Tibial nerve (tissue), 4 donors: Measurements from ENCODE around the gene AOPEP.

Experiments used
- EP300 ChIP-seq, 2 donors: sonication (generic); formaldehyde crosslinking; IDR thresholded peaks; one replicate each; pipeline ENCODE4 v1.6.1; 2017; ENCODE audit warnings: antibody characterized with exemption in 2 of 2, mild to moderate bottlenecking in 1 of 2
- TF ChIP-seq, protein P1 (sequence below), 5 experiments: fragments of 200-600 bp in 3 of 5; fragments of 450-650 bp in 2 of 5; sonication (generic) in 3 of 5; IDR thresholded peaks; one replicate each; pipeline ENCODE4 v1.5.1; 2016 to 2019; ENCODE audit warnings: antibody characterized with exemption in 5 of 5, mild to moderate bottlenecking in 3 of 5, moderate library complexity in 2 of 5

DNA sequence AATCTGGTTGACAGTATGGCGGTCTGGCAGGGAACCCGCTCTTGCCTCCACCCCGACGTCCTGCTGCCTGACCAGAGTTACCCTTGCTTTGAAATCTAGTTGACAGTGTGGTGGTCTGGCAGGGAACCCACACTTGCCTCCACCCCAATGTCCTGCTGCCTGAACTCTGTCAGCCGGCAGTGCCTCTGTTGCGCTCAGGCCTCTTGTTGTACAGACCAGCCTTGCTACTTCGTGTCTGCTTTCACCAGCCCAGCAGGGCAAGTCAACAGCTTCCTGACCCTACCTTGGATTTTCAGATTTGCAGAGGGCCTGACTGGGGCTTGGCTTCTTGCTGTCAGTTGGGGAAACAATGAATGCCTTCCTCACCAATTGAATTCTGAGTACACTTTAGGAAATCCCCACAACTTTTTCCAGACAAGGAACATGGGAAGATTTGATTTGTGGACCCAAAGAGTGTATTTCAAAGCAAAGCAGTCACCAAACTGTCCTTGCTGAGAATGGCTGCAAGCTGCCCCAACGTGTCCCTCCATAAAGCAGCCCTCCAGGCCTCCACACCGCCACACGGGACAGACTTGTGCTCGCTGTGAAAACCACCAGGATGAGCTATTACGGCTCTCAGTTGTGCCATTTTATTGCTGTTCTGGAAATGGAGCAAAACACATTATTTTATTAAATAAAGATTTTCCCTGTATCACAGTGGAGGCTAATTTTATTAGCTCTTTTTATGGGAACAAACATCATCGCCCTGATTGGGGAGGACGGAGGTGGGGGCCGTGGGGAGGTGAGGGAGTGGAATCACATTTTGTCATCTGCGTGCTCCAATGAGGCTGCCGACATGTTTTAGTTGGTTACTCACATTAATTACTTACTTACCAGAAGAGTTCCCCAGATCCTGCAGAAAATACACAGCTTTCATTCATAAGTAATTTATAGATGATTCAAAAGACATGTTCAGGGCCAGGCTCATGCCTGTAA is 189.3 kb downstream of the AOPEP start:
- TF ChIP-seq, protein P1, sequence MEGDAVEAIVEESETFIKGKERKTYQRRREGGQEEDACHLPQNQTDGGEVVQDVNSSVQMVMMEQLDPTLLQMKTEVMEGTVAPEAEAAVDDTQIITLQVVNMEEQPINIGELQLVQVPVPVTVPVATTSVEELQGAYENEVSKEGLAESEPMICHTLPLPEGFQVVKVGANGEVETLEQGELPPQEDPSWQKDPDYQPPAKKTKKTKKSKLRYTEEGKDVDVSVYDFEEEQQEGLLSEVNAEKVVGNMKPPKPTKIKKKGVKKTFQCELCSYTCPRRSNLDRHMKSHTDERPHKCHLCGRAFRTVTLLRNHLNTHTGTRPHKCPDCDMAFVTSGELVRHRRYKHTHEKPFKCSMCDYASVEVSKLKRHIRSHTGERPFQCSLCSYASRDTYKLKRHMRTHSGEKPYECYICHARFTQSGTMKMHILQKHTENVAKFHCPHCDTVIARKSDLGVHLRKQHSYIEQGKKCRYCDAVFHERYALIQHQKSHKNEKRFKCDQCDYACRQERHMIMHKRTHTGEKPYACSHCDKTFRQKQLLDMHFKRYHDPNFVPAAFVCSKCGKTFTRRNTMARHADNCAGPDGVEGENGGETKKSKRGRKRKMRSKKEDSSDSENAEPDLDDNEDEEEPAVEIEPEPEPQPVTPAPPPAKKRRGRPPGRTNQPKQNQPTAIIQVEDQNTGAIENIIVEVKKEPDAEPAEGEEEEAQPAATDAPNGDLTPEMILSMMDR (IDR thresholded peaks at IDR 0.05): no peak
- no peak for TF ChIP-seq EP300 (IDR thresholded peaks at IDR 0.05)
